LNCaP clone FGC (cell line): ENCODE data around the gene OMA1.

Experiments used
- DNase-seq: peaks from one replicate; pipeline ENCODE4 v3.0.0-alpha.2; 2011; ENCODE audit warnings: low read depth
- H3K4me3 ChIP-seq: 2 replicates; pipeline ENCODE4 v1.5.1; 2011; ENCODE audit warnings: mild to moderate bottlenecking, low read depth, low read length, control low read depth
- CTCF ChIP-seq: IDR thresholded peaks from 2 replicates; pipeline ENCODE4 v1.5.1; 2012; ENCODE audit warnings: mild to moderate bottlenecking; ENCODE audit not compliant: control insufficient read depth, insufficient read depth; ENCODE audit errors: extremely low read depth

Gene OMA1

DNA sequence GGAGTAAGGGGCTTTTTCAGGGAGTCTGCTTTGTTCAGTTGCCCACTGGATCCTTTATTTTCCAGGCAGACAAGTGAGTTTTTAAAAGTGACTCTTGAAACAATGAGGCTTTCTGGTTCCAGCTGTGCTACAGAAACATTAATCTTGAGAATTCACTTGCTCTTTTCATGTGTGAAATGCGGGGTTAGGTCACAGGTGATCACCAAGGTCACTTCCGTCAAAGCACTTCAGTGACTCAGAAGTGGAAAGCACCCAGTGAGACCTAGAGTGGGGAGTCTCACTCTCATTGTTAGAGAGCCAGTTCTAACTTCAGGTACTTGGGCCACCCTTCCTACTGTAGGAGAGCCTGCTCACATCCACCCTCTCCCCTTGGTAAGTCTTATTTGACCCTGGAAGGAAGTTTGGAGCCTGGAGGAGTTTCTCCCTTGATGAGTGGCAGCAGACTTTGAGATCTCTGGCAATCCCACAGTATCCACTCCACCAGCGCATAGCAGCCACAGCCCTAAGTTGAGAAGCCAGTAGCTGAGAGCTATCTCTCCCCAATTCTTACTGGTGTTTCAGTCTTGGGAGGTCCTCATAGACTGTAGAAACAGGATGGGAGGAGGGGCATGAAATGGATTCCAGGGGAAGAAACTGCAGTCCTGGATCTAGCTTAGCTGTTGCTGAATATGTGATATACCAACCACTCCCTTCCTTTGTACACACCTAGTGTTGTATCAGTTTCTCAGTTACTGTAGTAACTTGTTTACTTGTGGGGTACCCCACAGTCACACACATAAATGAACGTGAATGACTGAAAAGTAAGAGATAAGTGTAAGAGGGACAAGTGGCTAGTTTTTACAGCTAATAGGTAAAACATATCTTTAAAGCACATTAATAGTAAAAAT lies 27.4 kb upstream of the OMA1 start:
- no peak for DNase-seq
- no peak overlapping the region for H3K4me3 ChIP-seq
- TF ChIP-seq CTCF = no peak

DNA sequence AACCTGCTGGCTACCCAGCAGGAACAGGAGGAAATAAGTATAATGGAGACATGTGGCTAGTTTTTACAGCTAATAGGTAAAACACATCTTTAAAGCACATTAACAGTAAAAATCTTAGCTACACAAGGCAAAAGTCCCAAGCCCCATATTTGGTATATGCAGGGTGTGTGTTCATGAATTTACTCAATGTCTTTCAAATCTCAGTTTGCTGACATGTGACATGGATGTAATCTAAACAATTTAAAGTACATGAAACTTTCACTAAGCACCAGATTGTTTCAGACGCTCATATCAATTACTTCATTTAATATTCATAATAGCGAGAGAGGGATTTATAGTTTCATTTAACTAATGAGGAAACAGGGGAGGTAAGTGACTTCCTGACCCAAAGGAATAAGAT lies 26.6 kb upstream of the OMA1 start:
- TF ChIP-seq CTCF = no peak
- DNase-seq = no peak
- no peak overlapping the region for H3K4me3 ChIP-seq

DNA sequence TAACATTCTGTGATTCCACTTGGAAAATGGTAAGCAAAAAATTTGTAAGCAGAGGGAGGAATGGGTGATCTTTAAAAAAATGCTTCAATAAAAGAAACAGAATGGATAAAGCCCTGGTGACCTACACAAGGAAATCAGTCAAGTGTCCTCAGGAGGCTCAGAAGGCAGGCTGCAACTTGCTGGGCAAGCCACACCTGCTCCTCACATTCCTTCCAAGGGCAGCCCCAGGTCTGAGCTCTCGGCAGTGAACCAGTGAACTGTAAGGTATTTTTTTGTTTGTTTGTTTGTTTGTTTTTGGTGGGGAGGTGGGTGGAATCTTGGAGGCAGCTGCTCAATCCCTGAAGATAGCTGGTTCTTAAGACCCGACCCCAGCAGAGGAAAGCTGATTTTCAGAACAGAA lies 26.2 kb upstream of the OMA1 start:
- no peak for TF ChIP-seq CTCF
- DNase-seq = no peak
- H3K4me3 ChIP-seq = no peak overlapping the region

GRCh38 chr1:58571616-58572015 lies 25.1 kb upstream of the OMA1 start:
- TF ChIP-seq CTCF = no peak
- no peak for DNase-seq
- H3K4me3 ChIP-seq = no peak overlapping the region

DNA sequence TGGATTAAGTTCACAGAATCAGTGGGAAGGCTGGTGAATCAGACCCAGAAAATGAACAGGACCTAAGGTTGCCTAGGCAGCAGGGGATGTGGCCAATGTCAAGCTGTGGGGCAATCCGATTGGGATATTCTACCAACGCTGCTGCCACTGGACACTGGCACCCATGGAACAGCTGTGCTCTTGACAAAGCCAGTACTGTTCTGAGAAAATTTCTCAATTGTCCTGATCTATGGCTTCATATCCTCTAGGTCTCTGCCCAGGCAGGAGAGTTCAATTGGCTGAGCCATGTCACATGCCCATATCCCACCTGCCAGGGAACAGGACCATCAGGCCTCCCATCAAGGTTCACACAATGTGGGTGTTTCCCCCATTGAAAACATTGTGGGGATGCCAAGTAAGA lies 24.3 kb upstream of the OMA1 start:
- no peak for TF ChIP-seq CTCF
- no peak for DNase-seq

GRCh38 chr1:58570094-58570493 lies 23.6 kb upstream of the OMA1 start:
- no peak for TF ChIP-seq CTCF

More for the DNA sequence above, 24.3 kb upstream of the OMA1 start:
- H3K4me3 ChIP-seq = no peak overlapping the region

GRCh38 chr1:58568911-58569310 lies 22.4 kb upstream of the OMA1 start:
- H3K4me3 ChIP-seq = no peak overlapping the region
- DNase-seq = no peak
- no peak for TF ChIP-seq CTCF

More at GRCh38 chr1:58570094-58570493, 23.6 kb upstream of the OMA1 start:
- no peak for DNase-seq
- H3K4me3 ChIP-seq = no peak overlapping the region
